COR-L47 (cell line): Measurements from ENCODE around the gene MTOR.
"Not testable (repeated sequence)": the region's sequence is repeated elsewhere in the genome, so short reads cannot be mapped to it uniquely, and the experiment has no call there.

ENCODE experiments used
- DNase-seq: peaks from one replicate; lab custom pipeline; 2025; lab: John Stamatoyannopoulos, UW

Gene MTOR

GRCh38 chr1:11280719-11281376, 18.5 kb upstream of the MTOR start:
- no peak for DNase-seq

GRCh38 chr1:11279630-11280029, 17.3 kb upstream of the MTOR start:
- no peak for DNase-seq

GRCh38 chr1:11279152-11279551, 16.8 kb upstream of the MTOR start:
- no peak for DNase-seq

GRCh38 chr1:11273595-11274234, 11.4 kb upstream of the MTOR start:
- DNase-seq = no peak

- peak; percentile 80 for DNase-seq
These were observed 10.7 kb upstream of the MTOR start, which contains the start of gene UBIAD1 for GRCh38 chr1:11272832-11273594. TSS of gene UBIAD1 (plus strand) at chr1:11273198. CDS start at chr1:11273532, 334 bp downstream.

GRCh38 chr1:11272544-11272831, 10.1 kb upstream of the MTOR start:
- no peak for DNase-seq

- not testable (repeated sequence) for DNase-seq
These were observed 5.3 kb upstream of the MTOR start for GRCh38 chr1:11267350-11268337.

- no peak for DNase-seq
These were observed 4.1 kb upstream of the MTOR start for GRCh38 chr1:11266268-11267074.

GRCh38 chr1:11256299-11256698, 6.1 kb downstream of the MTOR start:
- DNase-seq = no peak

- no peak for DNase-seq
These were observed 9.1 kb downstream of the MTOR start for GRCh38 chr1:11253226-11253625.

GRCh38 chr1:11252538-11252937, 9.8 kb downstream of the MTOR start:
- no peak for DNase-seq

GRCh38 chr1:11248169-11248568, 14.2 kb downstream of the MTOR start:
- no peak for DNase-seq

GRCh38 chr1:11245904-11246719, 16.2 kb downstream of the MTOR start:
- no peak for DNase-seq

- no peak for DNase-seq
These were observed 17.1 kb downstream of the MTOR start for GRCh38 chr1:11245248-11245647.

- no peak for DNase-seq
These were observed 24.0 kb downstream of the MTOR start for GRCh38 chr1:11238311-11238710.

GRCh38 chr1:11237356-11237755, 25.0 kb downstream of the MTOR start:
- DNase-seq = no peak

- DNase-seq = no peak
These were observed 29.1 kb downstream of the MTOR start for GRCh38 chr1:11233208-11233607.

- DNase-seq = no peak
These were observed 33.1 kb downstream of the MTOR start for GRCh38 chr1:11229203-11229602.

- no peak for DNase-seq
These were observed 35.0 kb downstream of the MTOR start for GRCh38 chr1:11227106-11228077.
